Measurements from ENCODE around the gene AP3B1. TPM values are rescaled to one million over a fixed set of nuclear protein-coding genes. Genes with fewer than 3 reads are reported as not detected.

The AP3B1 gene
- total RNA-seq, 2 donors from 2014 or later = 53.4 to 74.0 TPM

- H3K27me3 ChIP-seq (ENCODE audit: control insufficient read depth, insufficient read depth, low read length, poor library complexity, severe bottlenecking) = no peaks in the 10 kb centered on the region
- no peak overlapping the region for H3K9ac ChIP-seq (ENCODE audit: extremely low read depth, low read length, poor library complexity, severe bottlenecking)
- TF ChIP-seq CTCF (conservative IDR thresholded peaks at IDR 0.05) = no peak
- H3K27ac ChIP-seq (ENCODE audit: low read depth, low read length) = no peak overlapping the region
- peaks cover 31% of the 10 kb centered on the region for H3K36me3 ChIP-seq (ENCODE audit: control insufficient read depth, insufficient read depth, low read length)
- no peaks in the 10 kb centered on the region for H3K9me3 ChIP-seq (ENCODE audit: control insufficient read depth, low read length)
- H3K4me1 ChIP-seq (ENCODE audit: control insufficient read depth, insufficient read depth, low read length) = no peaks in the 10 kb centered on the region
- no peaks in the 10 kb centered on the region for H3K4me1 Mint-ChIP-seq
- DNase-seq = no peak
- WGBS, 2 experiments (ENCODE audit: insufficient coverage in 1 of 2, insufficient read length in 1 of 2) = 83% methylated on average over 1 of the region's 1 CpG; no CpG with 5 or more reads in 1 of the 2 experiments
- H3K4me3 ChIP-seq (ENCODE audit: low read length) = no peak overlapping the region
- H3K36me3 Mint-ChIP-seq (ENCODE audit: low read depth) = peaks cover 39% of the 10 kb centered on the region
- H3K27me3 Mint-ChIP-seq (ENCODE audit: insufficient read depth) = no peaks in the 10 kb centered on the region
- no peak overlapping the region for H3K4me3 Mint-ChIP-seq
- H3K9me3 Mint-ChIP-seq = no peaks in the 10 kb centered on the region
- no peak overlapping the region for H3K27ac Mint-ChIP-seq
These were observed 29.9 kb downstream of the AP3B1 start for GRCh38 chr5:78264600-78264999.

GRCh38 chr5:78260771-78261170 is 33.7 kb downstream of the AP3B1 start:
- H3K9ac ChIP-seq (ENCODE audit: extremely low read depth, low read length, poor library complexity, severe bottlenecking) = no peak overlapping the region
- no peak overlapping the region for H3K4me3 ChIP-seq (ENCODE audit: low read length)
- no peak overlapping the region for H3K4me3 Mint-ChIP-seq
- no peak overlapping the region for H3K27ac ChIP-seq (ENCODE audit: low read depth, low read length)
- no peaks in the 10 kb centered on the region for H3K4me1 Mint-ChIP-seq
- TF ChIP-seq CTCF (conservative IDR thresholded peaks at IDR 0.05) = no peak
- 95 to 100% methylated on average over 2 of the region's 2 CpGs for WGBS, 2 experiments (ENCODE audit: insufficient coverage in 1 of 2, insufficient read length in 1 of 2)
- no peaks in the 10 kb centered on the region for H3K27me3 ChIP-seq (ENCODE audit: control insufficient read depth, insufficient read depth, low read length, poor library complexity, severe bottlenecking)
- no peak for DNase-seq
- H3K36me3 Mint-ChIP-seq (ENCODE audit: low read depth) = peaks cover 51% of the 10 kb centered on the region
- no peaks in the 10 kb centered on the region for H3K9me3 ChIP-seq (ENCODE audit: control insufficient read depth, low read length)
- H3K36me3 ChIP-seq (ENCODE audit: control insufficient read depth, insufficient read depth, low read length) = peaks cover 27% of the 10 kb centered on the region
- H3K9me3 Mint-ChIP-seq = no peaks in the 10 kb centered on the region
- H3K27me3 Mint-ChIP-seq (ENCODE audit: insufficient read depth) = no peaks in the 10 kb centered on the region
- no peaks in the 10 kb centered on the region for H3K4me1 ChIP-seq (ENCODE audit: control insufficient read depth, insufficient read depth, low read length)
- no peak overlapping the region for H3K27ac Mint-ChIP-seq

- H3K27me3 ChIP-seq (ENCODE audit: control insufficient read depth, insufficient read depth, low read length, poor library complexity, severe bottlenecking) = no peaks in the 10 kb centered on the region
- H3K36me3 ChIP-seq (ENCODE audit: control insufficient read depth, insufficient read depth, low read length) = peaks cover 18% of the 10 kb centered on the region
- H3K27me3 Mint-ChIP-seq (ENCODE audit: insufficient read depth) = no peaks in the 10 kb centered on the region
- H3K4me3 Mint-ChIP-seq = no peak overlapping the region
- H3K9me3 ChIP-seq (ENCODE audit: control insufficient read depth, low read length) = peaks cover 13% of the 10 kb centered on the region
- DNase-seq = no peak
- WGBS, 2 experiments (ENCODE audit: insufficient coverage in 1 of 2, insufficient read length in 1 of 2) = 93% methylated on average over 3 of the region's 3 CpGs; no CpG with 5 or more reads in 1 of the 2 experiments
- no peaks in the 10 kb centered on the region for H3K4me1 ChIP-seq (ENCODE audit: control insufficient read depth, insufficient read depth, low read length)
- H3K36me3 Mint-ChIP-seq (ENCODE audit: low read depth) = peaks cover 35% of the 10 kb centered on the region
- H3K27ac Mint-ChIP-seq = no peak overlapping the region
- no peak overlapping the region for H3K9ac ChIP-seq (ENCODE audit: extremely low read depth, low read length, poor library complexity, severe bottlenecking)
- no peak for TF ChIP-seq CTCF (conservative IDR thresholded peaks at IDR 0.05)
- peaks cover 9% of the 10 kb centered on the region for H3K4me1 Mint-ChIP-seq
- no peaks in the 10 kb centered on the region for H3K9me3 Mint-ChIP-seq
- H3K4me3 ChIP-seq (ENCODE audit: low read length) = no peak overlapping the region
- H3K27ac ChIP-seq (ENCODE audit: low read depth, low read length) = no peak overlapping the region
These were observed 41.3 kb downstream of the AP3B1 start for GRCh38 chr5:78253201-78253600.
